Measurements from ENCODE around the gene ADGRF1.

The ADGRF1 gene

DNA sequence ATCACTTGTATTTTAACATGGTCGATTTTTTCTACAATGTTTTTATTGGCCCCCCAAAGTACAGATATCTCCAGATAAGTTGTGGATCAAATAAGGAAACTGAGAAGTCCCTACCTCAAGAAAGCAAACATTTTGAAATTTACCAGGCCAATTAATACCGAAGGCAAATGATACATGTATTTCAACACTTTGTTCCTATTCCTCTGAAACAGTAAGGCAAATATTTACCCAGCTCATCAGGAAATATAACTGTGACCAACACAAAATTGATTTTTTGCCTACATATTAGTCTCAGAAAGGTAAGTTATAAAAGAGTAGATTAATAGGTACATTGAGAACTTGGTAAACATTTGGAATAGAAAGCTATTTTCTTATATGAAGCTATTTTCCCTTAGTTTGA is 69.1 kb downstream of the ADGRF1 start:
- no peak for DNase-seq

DNA sequence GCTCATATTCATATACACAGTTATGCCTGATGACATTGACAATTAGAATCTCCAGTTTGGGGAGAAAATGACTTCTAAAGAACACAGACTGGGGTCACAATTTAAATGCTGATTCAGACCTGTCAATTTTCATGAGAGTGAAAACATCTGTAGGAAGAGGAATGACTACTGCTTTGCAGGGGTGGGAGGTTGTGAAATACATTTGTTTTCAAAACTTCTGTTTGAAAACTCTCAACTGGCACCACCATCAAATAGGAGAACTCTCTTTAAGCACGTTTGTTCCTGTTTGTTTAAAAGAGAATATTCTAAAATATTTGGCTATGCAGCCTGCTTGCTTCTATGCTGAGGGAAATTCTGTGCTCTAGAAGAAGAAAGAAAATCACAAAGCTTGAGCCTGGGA is 69.6 kb downstream of the ADGRF1 start:
- DNase-seq = no peak

DNA sequence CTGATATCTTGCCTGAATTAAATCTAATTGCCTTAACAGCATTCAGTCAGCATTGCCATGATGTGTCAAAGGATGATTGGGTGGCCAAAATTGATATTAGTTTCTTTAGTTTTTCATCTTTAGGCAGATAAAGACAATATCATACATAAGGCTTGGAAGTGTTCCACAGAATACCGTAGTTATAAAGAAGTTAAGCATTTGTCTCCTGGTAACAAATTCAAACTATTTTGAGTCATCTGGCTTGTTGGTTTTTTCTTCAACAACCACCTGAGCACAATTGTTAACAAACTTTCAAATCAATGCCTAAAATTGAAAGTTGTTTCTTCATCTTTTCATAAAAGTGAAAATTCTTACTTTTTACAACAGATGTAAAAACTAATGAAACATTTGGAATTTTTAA is 72.9 kb downstream of the ADGRF1 start:
- DNase-seq = no peak

DNA sequence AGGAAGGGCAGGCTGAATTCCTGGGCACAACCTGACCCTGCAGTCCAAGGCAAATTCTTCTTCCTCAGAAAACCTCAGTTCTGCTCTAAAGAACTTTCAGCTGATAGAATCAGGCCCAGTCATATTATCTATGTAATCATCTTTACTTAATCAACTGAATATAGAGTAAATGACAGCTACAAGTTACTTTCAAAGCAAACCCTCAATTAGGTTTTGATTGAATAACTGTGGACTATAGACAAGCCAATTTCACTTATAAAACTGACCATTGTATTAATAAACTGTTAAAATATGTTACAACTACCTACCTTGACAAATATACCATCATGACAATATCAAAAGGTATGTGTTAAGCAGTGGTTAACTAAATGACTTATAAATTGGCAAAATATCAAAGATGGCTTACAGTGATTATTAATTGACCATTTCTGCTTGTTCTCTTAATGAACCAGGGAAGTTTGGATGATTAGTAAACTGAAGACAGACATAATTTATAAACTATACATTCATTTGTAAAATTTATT is 74.2 kb downstream of the ADGRF1 start:
- DNase-seq = no peak

DNA sequence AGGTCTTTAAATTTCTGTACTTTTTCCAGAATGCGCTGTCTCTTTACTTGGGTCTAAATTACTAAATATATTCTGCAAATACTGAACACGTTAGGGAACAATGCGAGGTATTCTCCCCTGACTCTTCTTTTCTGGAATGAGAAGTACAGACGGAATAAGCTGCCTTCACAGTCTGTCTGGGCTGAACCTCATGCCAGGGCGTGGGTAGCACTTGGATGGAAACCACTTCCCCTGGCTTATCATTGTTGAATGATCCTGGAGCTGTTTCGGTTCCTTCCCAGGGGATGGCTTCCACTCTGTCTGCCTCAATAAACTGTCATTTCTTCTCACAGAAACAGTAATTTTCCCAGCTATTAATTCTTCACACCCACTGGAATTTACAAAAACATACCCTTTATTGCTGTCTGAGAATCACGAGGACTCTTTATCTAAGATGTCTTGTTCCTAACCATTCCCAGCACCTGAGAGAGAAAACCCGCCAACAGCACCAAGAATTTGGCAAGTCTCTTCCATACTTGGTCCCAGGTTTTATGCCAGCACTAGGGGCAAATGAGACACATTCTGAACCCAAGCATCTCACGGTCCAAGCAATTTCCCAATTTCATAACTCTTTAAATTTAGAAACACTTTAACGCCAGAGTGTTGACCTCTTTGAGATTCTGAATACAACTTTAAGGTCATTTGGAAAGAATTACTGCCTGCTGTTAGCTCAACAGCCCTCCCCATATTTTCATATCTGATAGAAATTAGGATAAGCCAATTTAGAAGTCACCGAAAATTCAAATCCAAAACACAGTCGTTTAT is 77.2 kb downstream of the ADGRF1 start:
- DNase-seq = no peak

DNA sequence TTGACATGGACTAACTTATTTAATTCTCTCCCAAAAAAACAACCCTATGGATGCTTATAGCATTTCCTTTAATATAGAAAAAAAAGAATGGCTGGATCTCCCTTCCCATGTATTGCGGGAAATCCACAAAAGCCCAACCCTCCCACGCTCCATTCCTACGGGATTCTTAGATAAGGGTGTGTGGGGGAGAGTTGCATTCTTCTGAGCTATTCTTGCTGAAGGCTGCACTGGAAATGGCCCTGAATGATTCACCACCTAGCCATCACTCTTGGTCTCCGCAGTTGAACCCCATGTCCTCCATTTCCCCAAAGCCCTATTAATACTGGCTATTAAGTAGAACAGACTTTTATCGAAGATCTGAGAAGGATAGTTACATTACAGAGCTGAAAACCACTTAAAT is 78.5 kb downstream of the ADGRF1 start:
- DNase-seq = no peak

DNA sequence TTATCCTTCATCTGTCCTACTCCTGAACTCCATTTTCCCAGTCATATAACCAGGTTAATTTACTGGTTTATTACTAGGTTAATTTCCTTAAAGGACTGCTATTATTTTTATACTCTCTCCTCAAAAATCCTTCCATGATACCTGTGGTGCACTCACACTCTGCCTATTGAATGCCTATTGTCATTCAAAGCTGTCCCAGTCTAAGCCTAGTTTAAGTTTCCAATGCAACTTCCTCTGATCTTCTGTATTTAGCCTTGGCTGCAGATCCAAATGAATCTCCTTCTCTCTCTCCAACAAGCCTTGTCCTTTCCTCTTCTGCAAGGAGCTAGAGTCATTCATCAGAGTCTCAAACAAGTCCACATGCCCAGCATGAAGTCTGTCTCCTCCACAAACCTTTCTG is 79.1 kb downstream of the ADGRF1 start:
- DNase-seq = no peak

DNA sequence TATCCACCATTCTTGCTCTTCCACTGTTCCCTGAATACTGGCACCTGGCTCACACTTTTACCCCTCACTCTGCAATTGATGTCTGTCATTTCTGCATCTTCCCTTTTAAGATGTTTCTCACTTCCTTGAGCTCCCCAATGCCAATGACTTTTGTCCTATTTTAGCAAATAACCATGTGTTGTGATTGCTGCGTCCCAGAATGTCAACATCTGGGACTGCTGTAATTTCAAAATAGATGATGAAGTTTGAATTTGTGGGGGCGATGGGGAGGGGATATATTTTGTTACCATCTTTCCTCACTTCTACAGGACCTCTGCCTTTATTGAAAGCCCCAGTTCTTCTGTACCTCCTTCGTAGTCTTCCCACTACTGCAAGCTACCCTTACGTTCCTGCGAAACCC is 80.4 kb downstream of the ADGRF1 start:
- no peak for DNase-seq

DNA sequence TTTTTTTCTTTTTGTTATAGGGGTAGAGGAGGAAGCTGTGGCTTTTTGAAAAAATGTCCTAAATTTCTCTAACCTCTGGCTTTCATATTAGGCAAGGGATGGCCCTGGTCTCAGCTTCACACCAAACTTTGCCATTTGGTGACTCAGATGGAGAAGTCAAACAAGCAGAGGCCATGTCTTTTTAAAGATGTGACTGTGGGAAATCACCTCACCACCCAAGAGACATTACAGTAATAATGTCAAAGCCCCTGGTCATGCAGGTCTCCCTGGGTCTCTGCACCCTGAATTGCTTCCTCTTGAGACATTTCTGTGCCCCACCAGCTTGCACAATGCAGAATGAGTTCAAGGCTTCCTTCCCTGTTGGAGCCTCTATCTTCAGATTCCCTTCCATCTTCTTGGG is 80.9 kb downstream of the ADGRF1 start:
- DNase-seq = no peak

DNA sequence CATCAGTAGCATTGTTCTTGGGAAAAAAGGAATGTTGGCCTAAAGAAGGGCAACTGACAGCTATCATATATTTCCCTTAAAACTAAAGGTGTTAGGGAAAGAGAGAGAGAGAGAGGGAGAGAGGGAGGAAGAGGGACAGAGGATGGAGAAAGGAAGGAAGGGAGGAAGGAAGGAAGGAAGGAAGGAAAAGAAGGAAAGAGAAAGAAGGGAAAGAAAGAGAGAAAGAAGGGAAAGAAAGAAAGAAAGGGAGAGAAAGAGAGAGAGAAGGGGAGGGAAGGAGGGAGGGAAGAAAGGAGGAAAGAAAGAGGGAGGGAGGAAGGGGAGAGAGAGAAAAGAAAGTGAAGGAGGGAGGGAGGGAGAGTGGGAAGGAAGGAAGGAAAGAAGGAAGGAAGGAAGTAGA is 82.7 kb downstream of the ADGRF1 start:
- DNase-seq = no peak

DNA sequence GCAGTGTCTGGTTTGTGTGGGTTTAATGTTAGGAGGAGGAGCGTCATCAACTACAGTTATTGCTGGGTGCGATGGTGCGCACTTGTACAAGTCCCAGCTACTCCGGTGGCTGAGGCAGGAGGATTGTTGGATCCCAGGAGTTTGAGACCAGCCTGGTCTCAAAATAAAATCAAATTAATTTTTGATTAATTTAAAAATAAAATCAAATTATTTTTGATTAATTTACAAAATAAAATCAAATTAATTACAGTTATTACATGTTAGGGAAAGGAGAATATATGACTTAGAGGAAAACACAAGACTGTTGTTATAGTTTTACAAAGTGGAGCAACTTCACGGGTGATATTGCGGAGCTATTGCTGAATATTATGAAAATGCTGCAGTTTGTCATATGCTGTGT is 85.7 kb downstream of the ADGRF1 start:
- no peak for DNase-seq

DNA sequence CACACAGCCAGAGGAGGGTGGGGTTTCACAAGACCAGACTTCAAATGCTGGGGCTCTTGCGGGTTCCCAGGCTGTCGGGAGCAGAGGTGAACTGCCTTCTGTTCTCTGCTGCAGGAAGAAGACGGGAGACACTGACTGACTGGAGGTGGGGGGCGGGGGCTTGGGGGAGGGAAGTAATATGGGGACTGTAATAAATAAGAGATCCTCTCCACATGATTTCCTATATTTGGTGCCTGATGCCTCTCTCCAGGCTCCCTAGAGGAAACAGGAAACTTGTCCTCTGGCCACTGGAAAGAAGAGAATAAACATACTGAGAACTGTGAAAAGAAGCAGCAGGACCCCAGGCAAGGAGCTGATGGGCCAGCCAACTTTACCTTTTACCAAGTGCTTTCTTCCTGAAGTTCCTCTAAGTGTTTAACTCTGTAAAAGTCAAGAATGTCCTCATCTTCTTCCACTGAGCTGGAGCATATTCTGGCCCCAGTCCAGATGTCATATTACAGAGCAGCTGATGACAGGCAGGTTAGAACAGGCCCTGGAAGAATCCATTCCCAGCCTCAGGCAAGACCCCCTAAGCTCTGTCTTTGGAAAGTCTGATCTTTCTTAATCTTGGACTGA is 87.2 kb downstream of the ADGRF1 start:
- DNase-seq = peak; percentile 44

DNA sequence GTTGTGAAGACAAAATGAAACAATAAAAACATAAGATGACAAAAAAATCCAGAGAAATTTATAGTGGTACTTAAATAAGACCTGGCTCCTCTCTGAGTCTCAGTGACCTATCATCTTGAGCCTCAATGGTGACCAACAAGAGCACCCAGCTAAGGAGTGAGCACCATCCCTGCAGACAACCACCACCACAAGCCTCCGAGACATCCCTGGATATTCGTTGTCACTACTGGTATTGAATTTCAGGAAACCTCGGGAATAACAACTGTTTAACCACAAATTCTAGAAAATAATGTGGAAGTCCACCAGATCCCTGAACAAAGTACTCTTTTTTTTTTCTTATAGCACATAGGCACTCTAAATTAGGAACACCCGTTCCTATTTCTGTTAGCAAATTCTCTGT is 88.2 kb downstream of the ADGRF1 start:
- no peak for DNase-seq

DNA sequence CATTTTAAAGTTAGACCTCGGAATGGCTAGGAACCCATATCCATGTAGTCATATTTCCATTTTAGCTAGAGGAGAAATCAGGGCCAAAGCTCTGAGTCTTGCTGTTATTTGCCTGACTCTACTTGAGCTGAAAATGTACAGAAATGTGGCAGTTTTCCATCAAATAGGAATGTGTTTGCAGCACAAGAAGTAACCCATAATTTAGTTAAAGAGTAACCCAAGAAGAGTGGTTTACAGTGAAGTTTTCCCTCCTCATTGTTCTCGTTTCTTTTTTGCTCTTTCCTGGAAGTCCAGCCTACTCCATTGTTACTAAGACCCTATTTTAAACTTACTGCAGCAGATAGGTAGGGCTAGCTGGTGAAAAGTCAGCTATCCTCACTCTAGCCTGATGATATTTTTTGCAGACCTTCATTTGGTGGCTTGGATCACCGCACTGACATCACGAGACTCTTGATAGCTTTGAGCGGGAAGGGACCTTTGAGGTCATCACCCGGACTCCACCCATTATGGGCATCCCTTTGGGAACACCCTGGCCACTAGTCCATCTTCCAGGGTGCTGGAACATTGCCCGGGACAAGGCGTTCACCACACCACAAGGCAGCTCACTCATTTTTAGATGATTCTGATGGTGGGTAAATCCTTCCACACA is 92.4 kb downstream of the ADGRF1 start:
- no peak for DNase-seq

DNA sequence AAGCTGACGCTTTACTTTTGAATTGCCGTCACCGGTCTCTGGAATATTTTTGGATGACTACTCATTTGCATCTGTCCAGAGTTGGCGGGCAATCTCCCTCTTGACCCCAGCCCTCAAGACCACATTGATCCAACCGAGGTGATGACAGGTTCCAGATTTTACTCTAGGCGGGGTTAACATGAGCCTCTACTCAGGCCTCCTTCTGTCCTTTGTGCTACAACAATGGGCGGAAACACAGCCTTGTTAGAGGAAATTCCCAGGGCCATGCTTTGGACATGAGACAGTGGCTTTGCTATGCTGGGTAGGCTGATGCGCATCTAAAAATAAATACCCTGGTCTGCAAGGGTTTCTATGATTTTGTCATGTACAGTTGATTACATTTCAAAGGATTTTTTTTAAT is 93.4 kb downstream of the ADGRF1 start:
- DNase-seq = no peak
